Nucleus accumbens (tissue), 56 donors: ENCODE measurements around the gene KRT35.
A peak's percentile ranks its signal among the peaks of the same experiment; 100 is the strongest.

Experiments
- DNase-seq, 56 donors: peaks; one replicate each; lab custom pipeline; 2025; lab: John Stamatoyannopoulos, UW

Gene KRT35

DNA sequence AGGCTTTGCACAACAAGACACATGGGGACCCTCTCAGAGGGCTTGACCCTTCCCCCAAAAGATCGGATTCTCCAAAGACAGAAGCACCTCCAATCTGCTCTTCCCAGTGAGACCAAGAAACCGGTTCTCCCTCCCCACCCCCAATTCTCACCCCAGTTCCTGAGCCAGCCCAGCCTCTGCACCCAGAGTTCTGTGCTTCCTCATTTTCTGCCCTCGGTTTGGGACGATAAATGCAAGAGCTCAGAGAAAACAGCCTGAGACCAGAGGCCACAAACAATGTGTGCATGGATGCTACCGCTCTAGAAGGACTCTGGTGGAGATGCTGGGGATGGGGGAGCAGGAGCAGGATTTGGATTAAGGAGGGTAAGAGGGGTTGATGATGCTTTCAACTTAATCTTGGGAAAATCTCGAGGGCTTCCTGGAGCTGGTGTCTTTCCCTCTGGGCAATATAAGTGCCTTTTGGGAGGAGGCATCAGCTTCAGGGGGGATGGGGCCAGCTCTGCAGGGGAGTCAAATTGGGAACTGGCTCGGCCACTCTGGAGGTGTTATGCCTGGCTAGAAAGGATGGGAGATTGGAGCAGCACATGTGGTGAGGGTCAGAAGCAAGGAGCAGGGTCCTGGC is 31.7 kb upstream of the KRT35 start:
- DNase-seq = no peak

- no peak for DNase-seq
Measured at GRCh38 chr17:41511716-41512115, 30.8 kb upstream of the KRT35 start.

DNA sequence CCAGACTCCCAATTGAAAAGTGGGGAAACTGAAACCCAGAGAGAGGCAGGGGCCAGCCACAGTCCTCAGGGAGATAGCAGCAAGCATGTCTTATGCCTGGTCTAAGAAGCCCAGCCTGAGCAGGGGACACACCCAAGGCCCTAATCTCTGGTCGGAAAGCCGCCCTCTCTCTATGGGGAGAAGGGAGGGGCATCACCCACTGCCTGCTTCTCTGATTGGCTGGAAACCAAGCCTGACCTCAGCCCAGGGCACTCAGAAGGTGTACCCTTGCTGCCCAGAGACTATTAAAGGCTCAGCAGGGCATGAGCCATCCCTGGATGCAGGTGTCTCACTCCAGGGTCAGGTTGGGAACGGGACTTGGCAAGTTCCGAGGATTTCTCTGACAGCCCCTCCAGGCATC is 30.2 kb upstream of the KRT35 start:
- no peak for DNase-seq

GRCh38 chr17:41510251-41511065 is 29.5 kb upstream of the KRT35 start:
- DNase-seq = no peak

GRCh38 chr17:41507315-41507880 is 26.4 kb upstream of the KRT35 start:
- DNase-seq = no peak

DNA sequence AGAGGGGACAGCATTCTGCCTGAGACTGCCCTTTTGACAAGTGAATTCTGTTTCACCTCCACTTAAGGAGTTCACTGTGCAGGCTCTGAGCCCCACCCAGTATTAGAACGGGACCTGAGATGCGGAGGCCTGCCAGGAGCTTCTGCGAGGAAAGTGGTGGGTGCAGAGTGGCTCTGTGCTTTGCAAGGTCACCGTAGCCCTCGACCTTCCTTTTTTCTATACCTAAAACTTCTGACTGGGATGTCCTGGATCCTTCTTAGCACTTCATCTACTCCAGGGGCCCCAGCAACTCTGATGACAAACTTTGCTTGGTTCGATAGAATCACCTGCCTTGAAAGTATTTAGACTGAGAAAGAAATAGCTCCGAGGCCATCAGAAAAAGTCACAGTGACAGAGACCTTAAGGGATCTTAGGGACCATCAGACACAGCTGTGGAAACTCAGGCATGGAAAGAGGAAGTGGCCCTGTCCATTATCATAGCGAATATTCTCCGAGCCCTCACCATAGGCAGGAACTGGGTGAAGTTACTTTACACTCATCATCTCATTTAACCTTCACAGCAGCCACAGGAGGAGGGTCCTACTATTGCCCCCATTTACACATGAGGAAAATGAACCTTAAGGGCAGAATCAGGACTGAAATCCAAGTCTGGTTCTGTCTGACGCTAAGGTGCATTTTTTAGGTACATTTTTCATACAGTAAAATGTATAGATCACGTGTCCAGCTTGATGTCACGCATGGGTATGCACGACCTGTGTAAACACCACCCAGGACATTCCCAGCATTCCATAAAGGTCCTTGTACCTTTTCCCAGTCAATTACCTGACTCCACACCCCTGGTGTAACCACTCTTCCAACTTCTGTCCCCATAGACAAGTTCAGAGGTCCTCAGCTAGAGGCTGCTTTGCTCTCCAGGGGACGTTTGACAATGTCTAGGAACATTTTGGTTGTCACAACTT is 25.1 kb upstream of the KRT35 start:
- DNase-seq = no peak

DNA sequence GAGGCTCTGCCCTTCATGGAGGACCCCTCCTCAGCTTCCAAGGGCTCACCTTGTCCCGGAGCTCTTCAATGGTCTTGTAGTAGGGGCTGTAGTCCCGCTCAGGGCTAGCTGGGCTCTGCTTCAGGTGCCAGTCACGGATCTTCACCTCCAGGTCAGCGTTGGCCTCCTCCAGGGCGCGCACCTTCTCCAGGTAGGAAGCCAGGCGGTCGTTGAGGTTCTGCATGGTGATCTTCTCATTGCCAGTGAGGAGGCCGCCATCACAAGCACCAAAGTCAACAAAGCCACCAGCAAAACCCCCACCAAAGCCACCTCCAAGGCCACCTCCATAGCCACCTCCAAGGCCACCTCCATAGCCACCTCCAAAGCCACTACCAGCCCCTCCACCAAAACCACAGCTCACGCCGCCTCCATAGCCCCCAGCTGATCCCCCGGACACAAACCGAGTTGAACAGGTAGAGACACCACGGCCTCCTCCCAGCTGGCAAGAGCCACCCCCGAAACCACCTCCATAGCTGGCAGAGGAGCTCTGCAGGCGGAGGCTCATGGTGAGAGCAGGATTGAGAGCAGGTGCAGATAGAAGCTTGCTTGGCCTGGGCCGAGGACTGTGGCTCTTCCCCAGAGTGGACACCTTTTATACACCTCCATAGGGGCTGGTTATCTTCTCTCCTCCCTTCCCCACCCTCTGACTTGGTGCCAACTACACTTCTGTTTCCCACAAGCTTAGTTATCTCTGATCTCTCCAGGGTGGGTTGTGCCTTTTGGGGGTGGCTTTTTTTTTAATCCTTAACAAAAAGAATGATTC is 24.3 kb upstream of the KRT35 start, which contains the start of gene KRT13:
KRT13 (minus strand) TSS at position 606 of the 802 bp plus-strand sequence; CDS start at position 544, 62 bp downstream.
- DNase-seq = no peak

DNA sequence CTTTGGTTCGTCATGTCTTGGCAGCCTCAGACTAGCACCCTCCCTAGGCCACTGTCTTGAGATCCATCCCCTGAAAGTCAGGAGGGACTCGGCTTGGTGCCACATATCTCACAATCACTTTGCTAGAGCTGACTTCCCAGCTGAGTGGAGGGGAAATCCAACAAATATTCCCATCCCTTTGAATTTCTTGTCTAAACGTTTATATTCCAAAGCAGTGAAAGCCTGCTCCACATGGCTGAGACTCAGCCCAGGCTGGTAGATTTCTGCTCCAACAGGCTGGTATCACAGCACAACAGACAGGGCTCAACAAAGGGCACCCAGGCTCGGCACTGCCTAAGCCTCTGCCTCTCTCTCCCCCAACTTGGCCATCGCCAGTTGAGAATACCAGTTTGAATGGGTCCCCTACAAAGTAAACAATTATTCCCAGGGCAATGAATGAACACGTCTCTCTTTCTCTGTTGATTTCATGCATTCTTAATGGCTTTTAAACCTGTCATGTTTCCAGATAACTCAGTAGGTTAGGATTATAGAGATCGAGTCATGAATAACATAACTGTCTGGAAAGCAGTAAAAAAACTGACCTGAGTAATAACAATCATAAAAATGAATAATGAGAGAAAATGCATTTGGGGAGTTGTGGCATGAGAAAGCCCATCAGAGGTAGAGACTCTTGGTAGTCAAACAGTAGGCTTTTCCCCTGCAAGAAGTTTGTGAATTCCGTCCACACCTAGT is 23.5 kb upstream of the KRT35 start:
- no peak for DNase-seq

DNA sequence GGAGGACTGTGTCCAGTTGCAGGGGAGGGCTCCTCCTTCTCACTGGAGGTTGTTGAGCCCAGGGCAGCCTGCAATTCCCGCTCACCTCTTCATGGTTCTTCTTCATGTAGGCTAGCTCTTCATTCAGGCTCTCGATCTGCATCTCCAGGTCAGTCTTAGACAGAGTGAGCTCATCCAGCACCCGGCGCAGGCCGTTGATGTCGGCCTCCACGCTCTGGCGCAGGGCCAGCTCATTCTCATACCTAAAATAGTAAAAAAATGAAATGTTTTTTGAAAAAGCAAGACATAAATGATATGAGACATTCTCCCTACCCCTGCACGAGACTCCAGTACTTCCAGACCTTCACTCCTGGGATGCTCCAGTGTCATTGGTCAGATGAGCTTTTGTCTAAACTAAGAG is 22.3 kb upstream of the KRT35 start:
- DNase-seq = no peak

GRCh38 chr17:41500131-41500911 is 19.4 kb upstream of the KRT35 start:
- DNase-seq = no peak

- DNase-seq = no peak
Measured at GRCh38 chr17:41499714-41500113, 18.8 kb upstream of the KRT35 start.

DNA sequence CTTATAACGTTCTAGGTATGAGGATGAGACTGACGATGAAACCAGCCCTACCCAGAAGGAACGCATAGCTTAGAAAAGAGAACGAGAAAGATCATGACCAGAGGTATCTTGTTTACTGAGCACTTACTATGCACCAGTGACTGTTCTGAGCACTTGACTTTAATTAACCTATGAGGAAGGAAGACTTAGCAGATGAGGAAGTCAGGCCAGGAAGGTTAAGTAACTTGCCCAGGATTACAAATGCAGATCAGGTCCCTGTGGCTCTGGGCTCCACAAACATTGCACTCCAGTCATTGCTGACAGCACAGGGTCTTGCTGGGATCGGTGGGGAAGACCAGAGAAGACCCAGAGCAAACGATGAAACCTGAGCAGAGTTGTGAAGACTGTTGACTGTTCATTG is 17.3 kb upstream of the KRT35 start:
- no peak for DNase-seq

GRCh38 chr17:41496803-41497484 is 16.0 kb upstream of the KRT35 start:
- peak in 8 of 56 donors; percentile 2 to 14 (median 10) for DNase-seq

DNA sequence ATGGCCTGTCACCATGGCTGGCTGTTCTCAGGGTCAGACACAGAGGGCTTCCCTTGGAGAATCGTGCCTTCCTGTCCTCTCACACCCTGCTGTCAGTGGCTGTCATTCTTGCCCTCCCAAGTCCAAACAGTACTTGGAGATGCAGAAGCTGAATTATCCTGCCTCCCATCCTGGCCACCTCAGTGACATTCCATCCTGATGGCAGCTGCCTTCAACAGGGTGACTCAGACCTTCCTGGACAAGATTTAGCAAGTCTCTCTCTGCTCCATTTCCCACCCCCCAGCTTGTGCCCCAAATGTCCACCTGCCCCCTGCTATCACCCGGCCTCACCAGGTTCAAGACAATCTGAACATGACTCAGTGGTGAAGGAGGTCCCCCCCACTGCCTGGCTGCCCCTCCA is 13.6 kb upstream of the KRT35 start:
- DNase-seq = no peak

DNA sequence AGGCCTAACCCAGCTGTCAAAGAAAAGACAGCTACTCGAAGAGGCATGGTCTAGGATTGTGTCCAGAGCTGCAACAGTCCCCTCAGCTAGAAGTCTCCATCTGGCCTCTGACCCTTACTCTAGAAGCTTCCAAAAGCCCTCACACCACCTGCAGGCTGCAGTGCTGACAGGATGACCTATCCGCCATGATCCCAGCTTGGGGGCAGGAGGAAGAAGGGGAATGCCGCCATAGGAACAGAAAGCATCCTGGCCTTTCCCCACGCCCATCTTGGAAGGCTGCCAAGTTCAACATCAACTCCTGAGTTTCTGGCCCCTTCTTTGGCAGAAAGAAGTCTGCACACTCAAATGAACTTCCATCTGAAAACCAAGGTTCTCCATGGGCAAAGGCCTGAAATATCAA is 11.8 kb upstream of the KRT35 start:
- peak in 1 of 56 donors; percentile 7 for DNase-seq

GRCh38 chr17:41492351-41492750 is 11.4 kb upstream of the KRT35 start:
- no peak for DNase-seq

DNA sequence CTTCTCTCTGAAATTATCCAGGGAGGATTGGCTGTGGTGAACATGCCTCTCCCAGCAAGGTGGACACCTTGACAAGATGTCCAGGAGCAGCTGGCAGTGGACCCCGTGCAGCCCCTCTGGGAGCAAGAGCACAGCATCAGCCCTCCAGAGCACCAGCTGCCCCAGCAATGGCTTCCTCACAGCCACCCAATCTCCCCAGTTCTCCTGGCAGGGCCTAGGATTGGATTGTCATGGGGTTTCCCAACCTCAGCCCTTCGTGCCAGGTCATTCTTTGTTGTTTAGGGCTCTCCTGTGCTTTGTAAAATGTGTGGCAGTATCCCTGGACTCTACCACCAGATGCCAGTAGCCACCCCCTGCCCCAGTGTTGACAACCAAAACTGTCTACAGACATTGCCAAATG is 10.5 kb upstream of the KRT35 start:
- DNase-seq = no peak
